ENCODE measurements around the gene KCNC3.

KCNC3 gene

GRCh38 chr19:50312967-50313811 lies 16.0 kb downstream of the KCNC3 start:
- DNase-seq (ENCODE audit: low read depth in 2 of 3, low spot score in 1 of 3): no peak

- no peak for DNase-seq (ENCODE audit: low read depth in 2 of 3, low spot score in 1 of 3)
Measured at GRCh38 chr19:50311723-50312635, 17.2 kb downstream of the KCNC3 start.

- DNase-seq (ENCODE audit: low read depth in 2 of 3, low spot score in 1 of 3): no peak
Measured at GRCh38 chr19:50310759-50311465, 18.3 kb downstream of the KCNC3 start.

GRCh38 chr19:50309396-50310125 lies 19.6 kb downstream of the KCNC3 start:
- DNase-seq (ENCODE audit: low read depth in 2 of 3, low spot score in 1 of 3): no peak

- no peak for DNase-seq (ENCODE audit: low read depth in 2 of 3, low spot score in 1 of 3)
Measured at GRCh38 chr19:50308991-50309390, 20.2 kb downstream of the KCNC3 start.

GRCh38 chr19:50303558-50303957 lies 25.6 kb downstream of the KCNC3 start:
- DNase-seq (ENCODE audit: low read depth in 2 of 3, low spot score in 1 of 3): no peak

GRCh38 chr19:50301607-50301971 lies 27.6 kb downstream of the KCNC3 start:
- no peak for DNase-seq (ENCODE audit: low read depth in 2 of 3, low spot score in 1 of 3)

GRCh38 chr19:50300814-50301606 lies 28.2 kb downstream of the KCNC3 start:
- DNase-seq (ENCODE audit: low read depth in 2 of 3, low spot score in 1 of 3): no peak

GRCh38 chr19:50300051-50300450 lies 29.1 kb downstream of the KCNC3 start:
- no peak for DNase-seq (ENCODE audit: low read depth in 2 of 3, low spot score in 1 of 3)

GRCh38 chr19:50293263-50294004 lies 35.7 kb downstream of the KCNC3 start:
- DNase-seq (ENCODE audit: low read depth in 2 of 3, low spot score in 1 of 3): no peak

GRCh38 chr19:50292216-50292827 lies 36.9 kb downstream of the KCNC3 start:
- no peak for DNase-seq (ENCODE audit: low read depth in 2 of 3, low spot score in 1 of 3)

- no peak for DNase-seq (ENCODE audit: low read depth in 2 of 3, low spot score in 1 of 3)
Measured at GRCh38 chr19:50290775-50291174, 38.4 kb downstream of the KCNC3 start.

GRCh38 chr19:50290011-50290410 lies 39.2 kb downstream of the KCNC3 start:
- no peak for DNase-seq (ENCODE audit: low read depth in 2 of 3, low spot score in 1 of 3)

GRCh38 chr19:50288954-50289353 lies 40.2 kb downstream of the KCNC3 start:
- DNase-seq (ENCODE audit: low read depth in 2 of 3, low spot score in 1 of 3): no peak

GRCh38 chr19:50287331-50287730 lies 41.8 kb downstream of the KCNC3 start:
- DNase-seq (ENCODE audit: low read depth in 2 of 3, low spot score in 1 of 3): no peak

GRCh38 chr19:50286443-50286842 lies 42.7 kb downstream of the KCNC3 start:
- no peak for DNase-seq (ENCODE audit: low read depth in 2 of 3, low spot score in 1 of 3)

- DNase-seq (ENCODE audit: low read depth in 2 of 3, low spot score in 1 of 3): no peak
Measured at GRCh38 chr19:50285833-50286232, 43.3 kb downstream of the KCNC3 start.

- DNase-seq (ENCODE audit: low read depth in 2 of 3, low spot score in 1 of 3): no peak
Measured at GRCh38 chr19:50281491-50281890, 47.7 kb downstream of the KCNC3 start.

- no peak for DNase-seq (ENCODE audit: low read depth in 2 of 3, low spot score in 1 of 3)
Measured at GRCh38 chr19:50280983-50281382, 48.2 kb downstream of the KCNC3 start.

Data from stimulated activated CD4-positive, alpha-beta T cell treated with anti-CD3 and anti-CD28 coated beads, Interleukin-12 subunit alpha, Interleukin-12 subunit beta, amount 100 ng/mL, for 48 hours (primary cell).